Osteocyte (in vitro differentiated cells): ENCODE results near the gene DNAH14. TPM values are rescaled to one million over a fixed set of nuclear protein-coding genes. Genes with fewer than 3 reads are reported as not detected.

ENCODE experiments used
- DNase-seq: peaks from one replicate; pipeline ENCODE4 v3.0.0; 2021; ENCODE audit warnings: mixed read lengths; ENCODE audit not compliant: unreplicated experiment; ENCODE audit errors: extremely low spot score
- H3K27ac Mint-ChIP-seq: one replicate; pipeline ENCODE4 v1.8.0; 2021; ENCODE audit warnings: mild to moderate bottlenecking, mixed read lengths; ENCODE audit not compliant: unreplicated experiment
- H3K27me3 Mint-ChIP-seq: one replicate; pipeline ENCODE4 v1.8.0; 2021; ENCODE audit warnings: mixed read lengths; ENCODE audit not compliant: unreplicated experiment
- H3K36me3 Mint-ChIP-seq: one replicate; pipeline ENCODE4 v1.8.0; 2021; ENCODE audit warnings: mixed read lengths; ENCODE audit not compliant: unreplicated experiment
- H3K4me1 Mint-ChIP-seq: one replicate; pipeline ENCODE4 v1.8.0; 2021; ENCODE audit warnings: mixed read lengths; ENCODE audit not compliant: unreplicated experiment
- H3K4me3 Mint-ChIP-seq: one replicate; pipeline ENCODE4 v1.8.0; 2021; ENCODE audit warnings: mild to moderate bottlenecking, moderate library complexity, mixed read lengths; ENCODE audit not compliant: unreplicated experiment
- H3K9me3 Mint-ChIP-seq: one replicate; pipeline ENCODE4 v1.8.0; 2021; ENCODE audit warnings: mixed read lengths; ENCODE audit not compliant: unreplicated experiment
- CTCF ChIP-seq: fragments of 200-600 bp; sonication (generic); IDR thresholded peaks from 2 replicates; pipeline ENCODE4 v1.5.0; 2021; ENCODE audit warnings: antibody characterized with exemption, mild to moderate bottlenecking, moderate library complexity
- total RNA-seq: library from RNA; stranded (reverse); gene quantifications from 2 replicates; pipeline ENCODE4 v1.2.1, GENCODE V29; 2021

The DNAH14 gene
- total RNA-seq, 1 donor from 2014 or later: 14.3 TPM

GRCh38 chr1:225412803-225413351, 483.4 kb downstream of the DNAH14 start:
- Mint-ChIP-seq H3K4me1 (no peaks in the 10 kb centered on the region), H3K27ac (no peak overlapping the region), H3K36me3 (peaks cover 60% of the 10 kb centered on the region), H3K4me3 (no peak overlapping the region), H3K9me3 (no peaks in the 10 kb centered on the region), H3K27me3 (no peaks in the 10 kb centered on the region)
- no peak for DNase-seq
- no peak for TF ChIP-seq CTCF

DNA sequence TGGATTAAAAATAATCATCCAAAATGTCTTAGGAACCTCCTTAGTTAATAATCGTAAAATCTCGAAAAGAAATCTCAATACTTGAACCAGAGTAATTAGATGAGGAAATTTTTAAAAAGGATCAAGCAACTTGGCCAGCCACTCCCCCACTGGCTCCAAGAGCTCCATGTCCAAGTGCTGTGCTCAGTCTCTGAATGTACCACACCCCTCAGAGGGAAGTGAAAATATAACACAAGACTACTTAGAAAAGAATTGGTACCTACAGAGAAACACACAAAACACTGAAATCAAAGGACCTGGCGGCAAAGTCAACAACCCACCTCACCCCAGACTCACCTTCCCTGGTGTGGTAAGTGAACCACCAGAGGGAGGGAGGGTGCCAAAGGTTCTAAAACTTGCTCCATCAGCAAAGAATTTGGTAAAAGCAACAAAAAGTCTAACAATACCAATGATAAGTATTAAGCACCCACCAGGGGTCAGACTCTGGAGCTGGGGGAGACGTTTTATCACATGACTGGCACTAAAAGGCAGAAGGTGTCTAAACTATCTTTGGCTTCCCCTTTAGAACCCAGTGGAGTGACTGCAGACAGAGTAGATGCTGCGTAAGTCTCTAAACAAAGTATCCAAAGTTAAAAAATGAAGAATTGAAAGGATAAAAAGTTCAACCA, 484.4 kb downstream of the DNAH14 start:
- no peak overlapping the region for H3K27ac Mint-ChIP-seq
- peaks cover 65% of the 10 kb centered on the region for H3K36me3 Mint-ChIP-seq
- H3K27me3 Mint-ChIP-seq: no peaks in the 10 kb centered on the region
- H3K4me3 Mint-ChIP-seq: no peak overlapping the region
- H3K9me3 Mint-ChIP-seq: no peaks in the 10 kb centered on the region
- DNase-seq: no peak
- H3K4me1 Mint-ChIP-seq: no peaks in the 10 kb centered on the region
- TF ChIP-seq CTCF: no peak

- H3K36me3 Mint-ChIP-seq: peaks cover 59% of the 10 kb centered on the region
- no peak for DNase-seq
- no peaks in the 10 kb centered on the region for H3K27me3 Mint-ChIP-seq
- H3K27ac Mint-ChIP-seq: no peak overlapping the region
- no peak overlapping the region for H3K4me3 Mint-ChIP-seq
- TF ChIP-seq CTCF: no peak
- H3K4me1 Mint-ChIP-seq: peaks cover 2% of the 10 kb centered on the region
- no peaks in the 10 kb centered on the region for H3K9me3 Mint-ChIP-seq
Observed at GRCh38 chr1:225415307-225415706, 485.8 kb downstream of the DNAH14 start.

DNA sequence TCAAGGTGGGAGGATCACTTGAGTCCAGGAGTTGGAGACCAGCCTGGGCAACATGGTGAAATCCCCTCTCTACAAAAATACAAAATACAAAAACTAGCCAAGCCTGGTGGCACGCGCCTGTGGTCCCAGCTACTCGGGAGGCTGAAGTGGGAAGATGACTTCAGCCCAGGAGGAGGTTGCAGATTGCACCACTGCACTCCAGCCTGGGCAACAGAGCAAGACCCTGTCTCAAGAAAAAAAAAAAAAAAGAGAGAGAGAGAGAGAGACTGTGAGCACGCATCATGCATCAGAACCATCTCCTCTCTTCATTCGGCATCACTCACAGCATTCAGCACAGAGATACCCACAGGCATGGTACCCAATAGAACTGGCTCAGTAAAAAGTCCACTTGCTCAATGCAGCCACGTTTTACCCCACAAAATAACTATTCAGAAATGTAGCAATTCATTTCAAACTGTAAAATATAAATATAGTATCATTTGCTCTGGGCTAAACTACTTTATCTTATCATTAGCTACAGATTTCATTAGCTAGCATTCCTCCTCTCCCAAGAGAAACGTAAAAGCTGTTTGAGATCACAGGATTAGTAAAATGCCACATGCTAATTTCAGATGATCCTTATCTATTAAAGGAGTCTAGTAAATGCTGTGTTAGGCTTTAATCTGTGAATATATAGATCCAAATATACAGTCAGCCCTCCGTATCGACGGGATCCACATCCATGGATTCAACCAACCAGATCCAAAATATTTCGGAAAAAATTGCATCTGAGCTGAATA, 486.7 kb downstream of the DNAH14 start:
- TF ChIP-seq CTCF: no peak
- H3K27me3 Mint-ChIP-seq: no peaks in the 10 kb centered on the region
- no peak overlapping the region for H3K27ac Mint-ChIP-seq
- DNase-seq: no peak
- H3K4me1 Mint-ChIP-seq: peaks cover 7% of the 10 kb centered on the region
- peaks cover 55% of the 10 kb centered on the region for H3K36me3 Mint-ChIP-seq
- no peaks in the 10 kb centered on the region for H3K9me3 Mint-ChIP-seq
- H3K4me3 Mint-ChIP-seq: no peak overlapping the region

GRCh38 chr1:225418059-225418458, 488.6 kb downstream of the DNAH14 start:
- Mint-ChIP-seq H3K4me1 (peaks cover 23% of the 10 kb centered on the region), H3K27ac (no peak overlapping the region), H3K4me3 (no peak overlapping the region), H3K9me3 (no peaks in the 10 kb centered on the region), H3K36me3 (peaks cover 38% of the 10 kb centered on the region), H3K27me3 (no peaks in the 10 kb centered on the region)
- no peak for TF ChIP-seq CTCF
- DNase-seq: no peak
